ENCODE results near the gene KCNMA1.
"Not testable (repeated sequence)": the region's sequence is repeated elsewhere in the genome, so short reads cannot be mapped to it uniquely, and the experiment has no call there.

Gene KCNMA1

DNA sequence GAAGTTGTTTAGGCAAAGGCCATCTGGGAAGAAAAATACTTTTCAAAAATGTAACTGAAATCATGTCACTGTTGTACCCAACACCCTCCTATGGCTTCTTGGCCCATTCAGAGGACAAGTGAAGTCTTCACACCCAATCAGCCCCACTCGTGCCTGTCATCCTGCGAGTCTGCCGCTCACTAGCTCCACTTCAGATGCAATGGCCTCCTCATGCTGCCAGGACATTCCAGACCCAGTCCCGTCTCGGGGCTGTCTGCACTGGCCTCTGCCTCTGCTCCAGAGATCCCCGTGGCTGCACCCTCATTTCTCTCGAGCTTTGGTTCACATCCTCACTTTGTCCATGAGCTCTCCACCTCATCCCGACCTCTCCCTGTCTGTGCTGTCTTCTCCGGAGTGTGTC is 227.1 kb downstream of the KCNMA1 start:
- DNase-seq: no peak

DNA sequence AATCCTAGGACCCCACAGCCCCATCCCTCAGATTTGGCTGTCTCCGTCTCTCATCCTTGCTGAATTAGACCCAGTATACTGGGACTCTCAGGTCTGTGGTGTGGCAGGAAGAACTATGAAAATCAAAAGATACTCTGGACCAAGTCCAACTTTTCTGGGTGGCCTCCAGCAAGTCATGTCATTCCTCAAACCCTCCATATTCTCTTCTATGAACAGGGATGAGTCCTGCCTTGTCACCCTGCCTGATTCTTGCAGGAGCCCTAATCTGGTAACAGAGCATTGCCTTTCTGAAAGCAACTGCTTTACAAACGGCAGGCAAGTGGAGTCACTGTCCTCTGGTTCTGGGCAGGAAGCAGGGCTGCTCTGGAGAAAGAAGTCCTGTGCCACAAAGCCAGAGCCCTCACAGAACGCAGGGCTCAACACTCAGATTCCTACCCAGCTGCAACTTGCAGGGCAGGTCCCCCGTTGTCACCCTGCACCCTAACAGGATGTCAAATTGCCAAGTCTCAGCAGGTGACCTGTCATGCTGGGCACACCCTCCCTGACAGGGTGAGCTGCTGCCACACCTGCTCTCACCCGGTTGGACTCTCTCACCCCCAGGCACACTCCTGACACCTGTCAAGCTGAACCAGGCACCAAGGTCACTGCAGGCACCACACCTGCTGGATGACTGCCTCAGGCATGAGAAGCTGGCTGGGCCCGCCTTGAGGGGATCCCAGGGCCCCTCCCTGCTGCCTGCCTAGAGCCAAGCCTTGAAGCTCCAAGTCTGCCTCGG is 227.7 kb downstream of the KCNMA1 start:
- DNase-seq: no peak

DNA sequence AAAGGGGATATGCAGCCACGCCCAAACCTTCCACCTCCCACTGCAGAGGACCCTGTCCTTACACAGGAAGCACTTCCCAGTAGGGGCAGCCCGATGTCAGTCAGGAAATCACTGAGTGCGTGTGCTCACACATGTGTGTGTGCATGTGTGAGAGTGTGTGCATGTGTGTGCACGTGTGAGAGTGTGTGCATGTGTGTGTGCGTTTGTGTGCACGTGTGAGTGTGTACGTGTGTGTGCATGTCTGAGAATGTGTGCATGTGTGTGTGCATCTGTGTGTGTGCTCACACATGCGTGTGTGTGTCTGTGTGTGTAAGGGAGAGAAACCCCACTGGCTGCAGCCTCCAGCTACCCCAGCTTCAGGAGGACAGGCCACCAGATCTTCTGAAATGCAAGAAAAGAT is 229.3 kb downstream of the KCNMA1 start:
- DNase-seq: no peak

DNA sequence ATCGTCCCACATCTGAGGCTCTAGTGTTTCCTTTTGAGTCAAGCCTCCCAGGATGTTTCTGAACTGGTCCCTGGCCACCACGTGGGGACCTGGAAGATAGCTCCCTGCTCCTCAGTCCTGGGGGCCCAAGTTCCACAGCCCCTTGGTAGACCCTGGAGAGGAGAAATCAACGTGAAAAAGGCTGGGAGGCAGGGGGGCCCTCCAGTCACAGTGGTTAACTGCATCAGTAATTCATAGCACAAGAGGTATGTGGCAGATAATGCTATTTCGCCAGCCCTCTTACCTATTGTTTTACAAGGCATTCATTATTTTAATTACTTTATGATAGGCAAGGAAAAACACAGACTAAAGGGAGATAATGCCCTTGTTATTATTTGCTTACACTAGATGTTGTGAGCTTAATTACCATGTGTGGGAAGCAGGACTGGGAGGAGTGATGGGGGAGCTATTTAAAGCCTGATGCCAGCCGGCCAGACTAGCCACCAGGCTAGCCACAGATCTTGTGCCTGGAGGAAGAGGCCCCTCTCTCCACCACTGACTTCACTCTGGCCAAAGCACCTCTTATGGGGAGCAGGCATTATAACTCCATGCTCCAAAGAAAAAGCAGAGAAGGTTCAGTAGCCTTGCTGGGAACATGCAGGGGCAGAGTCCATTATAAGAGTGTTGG is 230.7 kb downstream of the KCNMA1 start:
- DNase-seq: no peak

DNA sequence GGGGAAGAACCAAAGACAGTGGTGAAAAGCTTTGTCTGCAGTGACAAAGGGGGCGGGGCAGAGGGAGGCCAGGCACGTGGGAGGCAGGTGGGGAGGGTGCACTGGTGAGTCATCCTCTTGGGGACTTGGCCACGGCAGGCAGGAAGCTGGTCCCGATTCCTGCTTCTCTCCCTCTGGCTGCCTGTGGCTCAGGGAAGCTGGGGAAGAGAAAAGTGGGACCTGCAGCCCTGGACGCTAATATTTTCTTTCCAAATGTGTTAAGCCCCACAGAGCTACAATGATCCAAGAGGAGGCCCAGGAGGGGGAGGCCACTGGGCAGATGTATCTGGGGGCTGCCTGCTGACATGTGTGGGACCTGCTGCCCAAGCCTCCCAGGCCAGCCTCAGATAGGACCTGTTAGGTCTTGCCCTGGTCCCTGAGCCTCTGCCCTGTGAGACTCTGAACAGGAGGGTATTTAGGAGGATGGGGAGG is 231.8 kb downstream of the KCNMA1 start:
- DNase-seq: no peak

DNA sequence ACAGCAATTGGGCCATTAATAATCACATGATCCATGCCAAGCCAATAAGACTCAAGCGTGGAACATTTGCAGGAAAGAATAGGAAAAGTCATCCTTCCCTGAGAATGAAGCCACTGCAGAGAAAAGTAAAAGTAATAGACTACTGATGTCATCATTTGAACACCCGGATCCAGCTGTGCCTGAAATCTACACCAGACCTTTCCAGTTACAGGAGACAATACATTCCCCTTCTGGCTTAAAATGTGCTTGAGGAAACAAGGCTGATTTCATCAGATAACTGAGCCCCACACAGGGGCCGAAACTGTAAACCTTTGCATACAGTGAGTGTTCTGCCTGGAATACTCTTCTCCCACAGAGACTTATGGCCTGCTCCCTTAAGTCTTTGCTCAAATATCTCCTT is 232.8 kb downstream of the KCNMA1 start:
- no peak for DNase-seq

DNA sequence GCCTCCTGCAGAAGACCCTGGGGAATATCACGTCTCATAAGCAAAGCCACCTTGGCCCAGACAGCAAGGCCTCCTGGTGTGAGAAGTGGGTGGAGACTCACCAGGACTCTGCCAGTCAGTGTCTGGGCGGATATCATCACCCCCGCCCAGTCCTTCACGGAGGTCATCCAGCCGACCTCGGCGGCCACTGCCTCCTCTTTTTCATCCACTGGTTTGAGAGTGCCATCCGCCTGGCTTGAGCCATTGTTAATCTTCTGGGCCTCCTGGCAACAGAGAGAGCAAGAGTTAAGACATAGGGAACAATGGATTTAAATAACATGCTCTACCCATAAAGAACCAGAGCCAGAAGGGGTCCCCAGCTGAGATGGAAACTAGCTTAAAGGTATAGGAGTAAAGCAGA is 233.8 kb downstream of the KCNMA1 start:
- no peak for DNase-seq

- no peak for DNase-seq
These were observed 235.9 kb downstream of the KCNMA1 start for GRCh38 chr10:77401683-77402082.

DNA sequence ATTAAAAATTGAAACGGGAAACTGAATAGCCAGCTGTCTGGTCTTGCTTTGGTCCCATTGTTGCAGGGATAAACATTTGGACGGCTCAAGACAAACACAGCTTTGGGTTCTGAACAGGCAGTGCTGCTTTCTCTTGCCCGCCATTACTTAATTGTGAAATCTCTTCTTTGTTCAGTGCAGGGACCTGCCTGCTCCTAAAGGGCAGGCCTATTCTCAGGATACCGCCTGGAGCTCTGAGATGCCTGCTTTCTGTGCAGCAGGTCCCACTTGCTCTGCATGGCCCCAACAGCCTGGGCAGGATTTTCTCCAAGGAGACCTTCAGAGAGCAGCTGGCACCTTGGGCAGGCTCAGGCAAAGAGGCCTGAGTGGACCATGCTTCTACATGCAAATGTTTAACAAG is 237.6 kb downstream of the KCNMA1 start:
- no peak for DNase-seq

DNA sequence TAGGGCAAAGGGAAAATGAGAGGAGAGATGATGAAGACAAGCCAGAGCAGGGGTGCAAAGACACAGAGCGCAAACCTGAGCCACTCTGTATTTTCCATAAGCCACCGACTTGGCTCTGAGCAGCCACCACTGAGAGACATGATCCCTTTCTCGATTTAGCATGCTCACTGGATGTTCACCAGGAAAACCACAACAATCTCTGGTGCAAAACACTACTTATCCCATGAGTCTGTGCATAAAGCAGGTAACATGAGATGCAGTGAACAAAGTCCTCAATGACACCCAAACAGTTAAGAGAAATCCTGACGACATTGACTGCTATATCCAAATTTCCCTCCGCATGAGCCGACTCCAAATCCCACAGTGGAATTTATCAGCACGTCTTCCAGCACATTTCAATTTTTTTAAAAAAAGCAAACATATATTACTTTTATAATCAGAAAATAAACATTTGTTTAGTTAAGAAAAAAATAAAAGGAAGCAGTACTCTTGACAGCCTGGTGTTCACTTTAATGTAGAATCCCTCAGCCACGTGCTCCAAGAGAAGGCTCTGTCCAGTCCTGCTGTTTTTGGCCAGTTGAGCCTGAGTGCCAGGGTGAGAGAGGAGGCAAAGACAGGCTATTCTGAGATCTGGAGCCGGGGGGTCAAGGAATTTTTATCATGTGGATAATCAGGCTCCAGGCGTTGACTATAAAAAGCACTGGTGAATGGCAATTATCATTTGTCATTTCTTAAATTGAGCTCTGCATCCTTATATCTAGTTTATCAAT is 238.4 kb downstream of the KCNMA1 start:
- DNase-seq: no peak

DNA sequence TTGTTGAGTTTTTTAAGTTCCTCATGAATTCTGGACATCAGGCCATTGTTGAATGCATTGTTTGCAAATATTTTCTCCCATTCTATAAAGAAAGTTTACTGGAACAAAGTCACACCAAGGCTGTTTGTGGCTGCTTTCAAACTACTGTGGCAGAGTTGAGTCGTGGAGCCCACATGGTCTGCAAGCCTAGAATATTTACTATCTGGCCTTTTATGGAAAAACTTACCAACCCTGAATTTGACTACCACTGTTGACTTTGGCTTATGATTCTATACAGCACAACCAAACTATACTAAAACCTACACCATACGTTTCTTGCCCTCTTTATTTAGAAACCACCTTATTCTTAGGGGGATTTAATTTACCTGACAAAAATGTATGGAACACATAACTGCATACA is 239.1 kb downstream of the KCNMA1 start:
- no peak for DNase-seq

GRCh38 chr10:77397103-77397502 is 240.5 kb downstream of the KCNMA1 start:
- DNase-seq: no peak

GRCh38 chr10:77396290-77396689 is 241.3 kb downstream of the KCNMA1 start:
- no peak for DNase-seq

DNA sequence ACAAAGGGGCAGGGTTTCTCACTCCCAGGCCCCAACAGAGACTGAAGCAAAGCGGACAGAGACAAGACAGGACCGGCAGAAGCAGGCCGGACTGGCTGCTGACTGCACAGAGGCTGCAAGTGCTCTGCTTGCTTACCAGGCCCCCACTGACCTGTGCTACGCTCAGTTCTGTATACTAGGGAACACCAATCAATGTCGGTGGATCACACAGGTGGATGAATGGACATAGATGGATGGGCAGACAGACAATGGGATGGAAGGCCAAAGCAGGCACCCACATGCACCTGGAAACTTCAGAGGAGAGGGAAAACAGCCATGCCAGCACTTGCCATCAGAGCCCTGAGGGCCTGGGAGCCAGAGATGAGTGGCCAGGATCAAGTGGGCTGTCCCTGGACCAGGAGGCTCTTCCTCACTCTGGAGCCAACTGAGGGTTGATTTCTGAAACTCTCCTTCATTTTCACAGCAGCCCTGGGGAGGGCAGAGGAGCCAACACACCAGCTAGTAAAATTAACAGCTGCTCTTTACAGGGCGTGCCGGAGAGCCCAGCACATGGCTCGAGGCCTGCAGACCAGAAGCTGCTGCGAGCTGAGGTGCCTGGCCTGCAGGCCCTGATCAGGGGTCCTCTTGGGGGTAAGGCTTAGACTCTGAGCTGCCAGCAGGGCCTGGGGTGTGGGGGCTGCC is 243.6 kb downstream of the KCNMA1 start:
- DNase-seq: no peak

GRCh38 chr10:77393411-77393810 is 244.2 kb downstream of the KCNMA1 start:
- no peak for DNase-seq

DNA sequence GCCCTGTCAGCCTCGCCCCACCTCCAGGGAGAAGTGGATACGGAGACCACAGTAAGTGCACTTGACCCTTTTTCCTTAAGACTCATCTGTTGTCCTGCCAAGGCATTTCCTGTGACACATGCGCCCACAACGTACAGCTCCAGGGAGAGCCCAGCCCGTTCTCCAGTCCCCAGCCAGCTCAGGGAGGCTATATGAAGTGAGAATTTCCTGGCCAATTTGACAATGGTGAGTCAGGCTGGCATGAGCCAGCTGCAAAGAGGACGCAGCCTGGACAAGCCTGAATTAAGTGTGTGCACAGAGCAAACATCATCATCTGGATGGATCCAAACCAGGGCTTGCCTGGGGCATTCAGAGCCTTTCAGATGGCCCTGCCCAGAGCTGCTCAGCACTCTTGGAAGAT is 244.8 kb downstream of the KCNMA1 start:
- no peak for DNase-seq

- DNase-seq: no peak
These were observed 245.3 kb downstream of the KCNMA1 start for GRCh38 chr10:77392236-77392721.

- DNase-seq: no peak
These were observed 245.9 kb downstream of the KCNMA1 start for GRCh38 chr10:77391605-77392235.

DNA sequence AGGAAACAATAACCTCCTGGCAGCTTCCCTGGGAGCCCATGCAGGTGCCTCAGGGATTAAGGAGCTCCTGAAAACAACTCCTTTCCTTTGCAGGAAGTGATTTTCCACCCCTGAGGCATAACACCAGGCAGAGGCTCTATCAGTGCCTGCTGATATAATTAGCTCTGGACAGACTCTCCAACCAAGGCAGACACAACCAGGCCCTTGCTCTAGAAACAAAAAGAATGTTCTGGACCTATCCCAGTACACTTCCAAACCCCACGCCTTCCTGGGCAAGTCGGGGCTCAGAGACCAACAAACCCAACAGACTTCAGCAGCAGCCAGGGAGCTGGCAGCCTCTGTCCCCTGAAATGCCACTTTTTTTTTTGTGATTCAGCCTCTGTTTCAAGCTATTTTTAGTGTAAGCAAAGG is 247.1 kb downstream of the KCNMA1 start:
- DNase-seq: no peak

GRCh38 chr10:77388571-77389100 is 249.0 kb downstream of the KCNMA1 start:
- DNase-seq: no peak

GRCh38 chr10:77387701-77388100 is 249.9 kb downstream of the KCNMA1 start:
- not testable (repeated sequence) for DNase-seq

DNA sequence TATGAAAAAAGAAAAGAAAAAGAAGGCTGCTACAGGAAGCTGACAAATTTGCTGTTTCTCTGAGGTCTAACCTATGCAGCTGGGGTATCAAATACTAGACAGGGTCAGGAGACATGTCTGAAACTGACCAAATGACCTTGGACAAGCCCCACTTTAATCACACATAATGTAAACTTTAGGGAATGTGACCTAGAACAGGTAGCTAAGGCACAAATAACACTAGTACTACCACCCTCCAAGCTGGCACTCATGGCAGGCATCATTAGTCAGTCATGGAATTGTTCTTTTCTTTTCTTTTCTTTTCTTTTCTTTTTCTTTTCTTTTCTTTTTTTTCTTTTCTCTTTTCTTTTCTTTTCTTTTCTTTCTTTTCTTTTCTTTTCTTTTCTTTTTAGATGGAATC is 250.4 kb downstream of the KCNMA1 start:
- no peak for DNase-seq
